ENCODE data around the gene CCDC159. TPM values are rescaled to one million over a fixed set of nuclear protein-coding genes. Genes with fewer than 3 reads are reported as not detected.

CCDC159 gene
- total and polyA plus RNA-seq, 2 of the 4 experiments (the other 2 are of a cell fraction), result 4.7 to 14.0 TPM

- ChIA-PET CTCF (no interaction called here), POLR2A (ENCODE audit: unreplicated experiment) (no interaction called here)
- Histone ChIP-seq H4K5ac (ENCODE audit: low read depth, low read length) (no peak overlapping the region), H3K27ac (ENCODE audit: insufficient read depth, low read length) (no peak overlapping the region), H2AFZ (replicated peaks; ENCODE audit: low read length, poor library complexity) (no peak overlapping the region), H3K27me3 (ENCODE audit: control insufficient read depth, insufficient read depth, low read length) (no peaks in the 10 kb centered on the region), H2BK120ac (ENCODE audit: low read depth, low read length) (no peak overlapping the region), H2AK5ac (ENCODE audit: low read depth, low read length) (0 out of 2 replicates have a peak overlapping the region, but pooled peaks have one; percentile 18), H4K8ac (ENCODE audit: low read depth in 2 of 2, low read length in 2 of 2) (no peak overlapping the region), H3K79me1 (ENCODE audit: low read depth in 1 of 2, low read length in 2 of 2) (peaks cover 13 to 23% of the 10 kb centered on the region in 2 experiments), H2BK5ac (ENCODE audit: low read depth, low read length, poor library complexity, severe bottlenecking) (no peak overlapping the region), H3K18ac (ENCODE audit: low read depth, low read length) (no peak overlapping the region), H3K23ac (ENCODE audit: low read depth, low read length) (no peak overlapping the region), H3K9me3 (ENCODE audit: control insufficient read depth, insufficient read depth, low read length) (no peaks in the 10 kb centered on the region), H3K4me1 (ENCODE audit: control insufficient read depth, insufficient read depth, low read length) (peaks cover 8% of the 10 kb centered on the region), H2BK15ac (ENCODE audit: low read depth, low read length) (no peak overlapping the region), H3K14ac (replicated peaks; ENCODE audit: low read depth, low read length) (no peak overlapping the region), H2AK9ac (replicated peaks; ENCODE audit: low read depth, low read length, poor library complexity) (peak overlapping the region; percentile 37), H3K36me3 (ENCODE audit: control insufficient read depth, insufficient read depth, low read length) (peaks cover 19% of the 10 kb centered on the region; the same call in 1 of the 2 replicates), H3K4ac (ENCODE audit: low read depth, low read length) (no peak overlapping the region), H3K9me1 (ENCODE audit: insufficient read depth, low read length) (peaks cover 20% of the 10 kb centered on the region), H2BK20ac (ENCODE audit: low read depth, low read length) (no peak overlapping the region), H3K9ac (ENCODE audit: low read depth, low read length) (no peak overlapping the region), H4K20me1 (ENCODE audit: insufficient read depth, low read length) (peaks cover 16% of the 10 kb centered on the region), H4K91ac (ENCODE audit: insufficient read depth, low read depth, low read length) (no peak overlapping the region), H3K56ac (ENCODE audit: extremely low read depth, insufficient read depth, low read length) (no peak overlapping the region), H3K4me2 (ENCODE audit: low read depth, low read length) (no peak overlapping the region; the same call in 1 of the 2 replicates), H3K4me3 (ENCODE audit: insufficient read depth, low read depth, low read length) (no peak overlapping the region)
- TF ChIP-seq USF2 (IDR thresholded peaks at IDR 0.05; ENCODE audit: low read depth, low read length), result no peak
- no peak for TF ChIP-seq RFX5 (IDR thresholded peaks at IDR 0.05; ENCODE audit: low read depth, low read length)
- no peak for TF ChIP-seq FOS (IDR thresholded peaks at IDR 0.05; ENCODE audit: low read depth, low read length)
- no peak for TF ChIP-seq RAD21 (IDR thresholded peaks at IDR 0.05; ENCODE audit: low read length)
- no peak for TF ChIP-seq NFE2L2 (IDR thresholded peaks at IDR 0.05; ENCODE audit: low read depth, low read length)
- TF ChIP-seq POLR2A (IDR thresholded peaks at IDR 0.05; ENCODE audit: low read depth, low read length), result no peak
- no peak for TF ChIP-seq CTCF (conservative IDR thresholded peaks at IDR 0.05; ENCODE audit: low read depth, low read length)
- no peak for TF ChIP-seq RCOR1 (IDR thresholded peaks at IDR 0.05; ENCODE audit: insufficient replicate concordance, low read length)
- no peak for TF ChIP-seq ELK1 (IDR thresholded peaks at IDR 0.05; ENCODE audit: borderline replicate concordance, low read depth, low read length)
- no peak for TF ChIP-seq CEBPB (IDR thresholded peaks at IDR 0.05; ENCODE audit: low read depth, low read length)
- TF ChIP-seq BHLHE40 (IDR thresholded peaks at IDR 0.05; ENCODE audit: low read depth, low read length), result no peak
- no peak for TF ChIP-seq MXI1 (IDR thresholded peaks at IDR 0.05; ENCODE audit: borderline replicate concordance, low read depth, low read length)
- TF ChIP-seq SMC3 (IDR thresholded peaks at IDR 0.05; ENCODE audit: low read depth, low read length), result no peak
- TF ChIP-seq MAZ (IDR thresholded peaks at IDR 0.05; ENCODE audit: borderline replicate concordance, low read depth, low read length), result no peak
- no peak for TF ChIP-seq MAFK (IDR thresholded peaks at IDR 0.05; ENCODE audit: low read depth, low read length)
- dilution Hi-C loops (cut with HindIII; ENCODE audit: low sequenced_read_pairs, unreplicated experiment) (no loop called here), intact Hi-C loops (cut with micrococcal nuclease) (no loop called here), in situ Hi-C loops (cut with MboI; ENCODE audit: low sequenced_read_pairs) (no loop called here)
- DNase-seq (no peak), ATAC-seq (ENCODE audit: low read depth) (no peak)
- no TSS peak for BruUV-seq (replicated peaks)
- 68% methylated on average over 3 of the region's 11 CpGs; no CpG with 5 or more reads in 1 of the 2 experiments for WGBS, 2 experiments (ENCODE audit: extremely low coverage in 2 of 2, insufficient read length in 1 of 2)
These were observed 10.6 kb downstream of the CCDC159 start for GRCh38 chr19:11356676-11357550.

Measured in IMR-90 (cell line).